Esophagus squamous epithelium (tissue), 5 donors: Measurements from ENCODE around the gene KCNAB2. TPM values are rescaled to one million over a fixed set of nuclear protein-coding genes. Genes with fewer than 3 reads are reported as not detected.

Source experiments
- DNase-seq: peaks from one replicate; lab custom pipeline; 2025; lab: John Stamatoyannopoulos, UW
- H3K27ac ChIP-seq, 4 donors: fragments of 200-600 bp; sonication (generic); one replicate each; pipeline ENCODE4 v1.5.1; 2016 to 2019; ENCODE audit warnings: mild to moderate bottlenecking in 1 of 4
- H3K27me3 ChIP-seq, 4 donors: fragments of 200-600 bp; sonication (generic); 1 replicate in 3 of 4; 2 replicates in 1 of 4; pipeline versions ENCODE4 v1.5.1 to v1.6.0; 2017 to 2021; ENCODE audit warnings: antibody characterized with exemption in 1 of 4
- H3K36me3 ChIP-seq, 3 donors: fragments of 200-600 bp; sonication (generic); one replicate each; pipeline ENCODE4 v1.5.1; 2016 to 2019
- H3K4me1 ChIP-seq, 3 donors: fragments of 200-600 bp; sonication (generic); one replicate each; pipeline ENCODE4 v1.5.1; 2017 to 2019
- H3K4me3 ChIP-seq, 4 donors: fragments of 200-600 bp; sonication (generic); 1 replicate in 3 of 4; 2 replicates in 1 of 4; pipeline ENCODE4 v1.5.1; 2016 to 2019; ENCODE audit warnings: mild to moderate bottlenecking in 2 of 4, moderate library complexity in 1 of 4
- H3K9me3 ChIP-seq, 3 donors: fragments of 200-600 bp; sonication (generic); one replicate each; pipeline ENCODE4 v1.5.1; 2016 to 2019
- POLR2A ChIP-seq, 4 donors: fragments of 450-650 bp; IDR thresholded peaks; one replicate each; pipeline ENCODE4 v1.6.1; 2017; ENCODE audit warnings: antibody characterized with exemption in 4 of 4, mild to moderate bottlenecking in 4 of 4, moderate library complexity in 3 of 4
- WGBS, 2 donors: methylation state at CpG; one replicate each; pipeline ENCODE4 v1.1.5; 2018; 5-methylcytosine and 5-hydroxymethylcytosine counted together
- intact Hi-C: fragments of 100-400 bp; cut with DNase I; formaldehyde crosslinking; loops from one replicate; pipeline ENCODE4 v1.15.0; 2022
- total RNA-seq, 4 donors: library from RNA; depleted of rRNA; stranded (reverse); fragments of >200 nt; gene quantifications; one replicate each; pipeline ENCODE4 v1.1.0, GENCODE V29; 2016
- TF ChIP-seq, protein P1 (sequence below), 6 experiments: fragments of 450-650 bp in 4 of 6; fragments of 200-600 bp in 2 of 6; sonication (generic) in 2 of 6; IDR thresholded peaks; one replicate each; pipeline ENCODE4 v1.5.1; 2016 to 2019; ENCODE audit warnings: antibody characterized with exemption in 6 of 6, mild to moderate bottlenecking in 4 of 6, moderate library complexity in 4 of 6
- donor health status: DM: yes; HTN: yes; CAD: no.

Gene KCNAB2
- total RNA-seq = 1 to 10 TPM; 1.8 to 9.3 (median 3.9) TPM

DNA sequence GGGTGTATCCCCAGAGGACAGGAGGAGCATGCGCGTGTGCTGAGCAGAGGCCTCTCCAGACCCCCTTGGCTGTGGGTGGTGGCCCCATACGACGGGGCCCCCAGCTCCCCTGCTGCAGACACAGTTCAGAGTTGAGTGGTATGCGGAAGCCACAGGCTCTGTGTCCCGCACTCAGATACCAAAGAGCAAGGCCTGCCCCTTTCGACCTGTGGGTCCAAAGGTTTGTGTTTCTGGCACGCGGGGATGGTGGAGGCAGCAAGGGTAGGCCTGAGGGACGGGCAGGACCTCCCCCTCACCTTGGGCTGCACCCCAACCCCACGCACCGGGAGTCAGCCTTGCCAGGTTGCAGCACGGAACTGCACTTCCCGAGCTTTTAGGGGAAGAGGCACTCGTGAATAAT is at the start of gene KCNAB2:
Gene KCNAB2 (plus strand): TSS at position 328 of the 400 bp plus-strand sequence. CDS start 5,649 bp downstream, outside the sequence.
- peaks cover 0 to 5% (median 0%) of the 10 kb centered on the region in 4 donors for H3K27me3 ChIP-seq
- no peaks in the 10 kb centered on the region for H3K4me1 ChIP-seq
- H3K27ac ChIP-seq = no peak within 1 kb of the TSS
- H3K36me3 ChIP-seq = no peaks in the 10 kb centered on the region
- no peaks in the 10 kb centered on the region for H3K9me3 ChIP-seq
- intact Hi-C loops = loop anchor here (10.0 kb wide), 1 partner anchor 199 kb away; the partner anchor contains the start of gene HES3
- H3K4me3 ChIP-seq = no peak within 1 kb of the TSS
- WGBS, 2 donors = 33 to 67% methylated on average over 1 to 8 of the region's 15 CpGs
- DNase-seq = no peak
- no peak for TF ChIP-seq POLR2A (IDR thresholded peaks at IDR 0.05)
- TF ChIP-seq, protein P1, sequence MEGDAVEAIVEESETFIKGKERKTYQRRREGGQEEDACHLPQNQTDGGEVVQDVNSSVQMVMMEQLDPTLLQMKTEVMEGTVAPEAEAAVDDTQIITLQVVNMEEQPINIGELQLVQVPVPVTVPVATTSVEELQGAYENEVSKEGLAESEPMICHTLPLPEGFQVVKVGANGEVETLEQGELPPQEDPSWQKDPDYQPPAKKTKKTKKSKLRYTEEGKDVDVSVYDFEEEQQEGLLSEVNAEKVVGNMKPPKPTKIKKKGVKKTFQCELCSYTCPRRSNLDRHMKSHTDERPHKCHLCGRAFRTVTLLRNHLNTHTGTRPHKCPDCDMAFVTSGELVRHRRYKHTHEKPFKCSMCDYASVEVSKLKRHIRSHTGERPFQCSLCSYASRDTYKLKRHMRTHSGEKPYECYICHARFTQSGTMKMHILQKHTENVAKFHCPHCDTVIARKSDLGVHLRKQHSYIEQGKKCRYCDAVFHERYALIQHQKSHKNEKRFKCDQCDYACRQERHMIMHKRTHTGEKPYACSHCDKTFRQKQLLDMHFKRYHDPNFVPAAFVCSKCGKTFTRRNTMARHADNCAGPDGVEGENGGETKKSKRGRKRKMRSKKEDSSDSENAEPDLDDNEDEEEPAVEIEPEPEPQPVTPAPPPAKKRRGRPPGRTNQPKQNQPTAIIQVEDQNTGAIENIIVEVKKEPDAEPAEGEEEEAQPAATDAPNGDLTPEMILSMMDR (IDR thresholded peaks at IDR 0.05) = no peak

DNA sequence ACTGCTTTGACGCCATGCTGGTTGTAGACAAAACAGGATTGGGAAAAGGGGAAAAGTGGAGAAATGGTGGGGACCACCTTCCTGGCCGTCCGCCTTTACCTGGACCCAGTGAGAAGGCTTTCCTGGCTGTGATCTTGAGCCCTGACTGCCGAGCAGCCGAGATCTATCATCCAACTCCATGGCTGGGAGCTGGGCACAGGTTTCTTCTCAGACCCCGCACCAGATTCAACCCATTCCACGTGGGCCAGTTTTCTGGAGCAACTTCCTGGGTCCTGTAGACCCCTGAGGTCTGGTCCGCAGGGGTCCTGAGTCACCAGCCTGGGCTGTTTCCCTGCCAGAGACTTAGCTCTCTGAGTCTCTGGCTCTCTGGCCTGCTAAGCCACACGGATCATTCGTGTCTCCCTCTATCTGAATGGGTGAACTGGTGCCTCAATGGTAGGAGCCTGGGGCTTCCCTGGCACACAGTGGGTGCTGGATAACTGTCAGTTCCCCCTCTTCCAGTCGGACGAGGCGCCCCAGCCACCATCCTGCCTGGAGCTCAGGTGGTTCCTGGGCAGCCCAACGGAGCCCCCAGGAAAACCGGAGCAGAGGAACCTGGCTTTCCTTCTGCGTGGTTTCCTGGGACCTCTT is 48.9 kb upstream of the KCNAB2 start:
- no peak overlapping the region for H3K27ac ChIP-seq
- no peaks in the 10 kb centered on the region for H3K9me3 ChIP-seq
- no peak for DNase-seq
- H3K36me3 ChIP-seq = no peaks in the 10 kb centered on the region
- TF ChIP-seq POLR2A (IDR thresholded peaks at IDR 0.05) = no peak
- TF ChIP-seq, protein P1 (IDR thresholded peaks at IDR 0.05) = no peak
- intact Hi-C loops = no loop called here
- peaks cover 9 to 20% (median 16%) of the 10 kb centered on the region in 3 donors for H3K4me1 ChIP-seq
- no peak overlapping the region for H3K4me3 ChIP-seq
- WGBS, 2 donors = 80 to 83% methylated on average over 9 to 11 of the region's 16 CpGs
- H3K27me3 ChIP-seq = peaks cover 0 to 20% (median 0%) of the 10 kb centered on the region in 4 donors

DNA sequence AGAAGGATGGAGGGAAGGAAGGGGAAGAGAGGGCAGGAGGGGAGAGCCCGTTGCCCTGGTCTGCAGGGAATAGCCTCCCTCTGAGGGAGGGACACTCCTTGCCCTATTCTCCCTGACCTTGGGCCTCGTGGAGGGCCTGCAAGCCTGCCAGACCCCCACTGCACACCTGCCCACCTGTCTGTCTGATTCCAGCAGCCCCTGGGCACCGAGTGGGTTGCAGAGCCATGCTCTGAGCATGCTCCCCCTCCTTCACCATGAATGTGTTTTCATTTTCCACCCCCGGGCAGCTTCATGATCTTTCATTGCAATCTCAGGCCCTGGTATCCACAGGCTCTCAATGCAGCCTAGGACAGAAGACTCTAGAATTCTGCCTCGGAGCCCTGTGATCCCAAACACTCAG is 48.4 kb upstream of the KCNAB2 start:
- intact Hi-C loops = no loop called here

DNA sequence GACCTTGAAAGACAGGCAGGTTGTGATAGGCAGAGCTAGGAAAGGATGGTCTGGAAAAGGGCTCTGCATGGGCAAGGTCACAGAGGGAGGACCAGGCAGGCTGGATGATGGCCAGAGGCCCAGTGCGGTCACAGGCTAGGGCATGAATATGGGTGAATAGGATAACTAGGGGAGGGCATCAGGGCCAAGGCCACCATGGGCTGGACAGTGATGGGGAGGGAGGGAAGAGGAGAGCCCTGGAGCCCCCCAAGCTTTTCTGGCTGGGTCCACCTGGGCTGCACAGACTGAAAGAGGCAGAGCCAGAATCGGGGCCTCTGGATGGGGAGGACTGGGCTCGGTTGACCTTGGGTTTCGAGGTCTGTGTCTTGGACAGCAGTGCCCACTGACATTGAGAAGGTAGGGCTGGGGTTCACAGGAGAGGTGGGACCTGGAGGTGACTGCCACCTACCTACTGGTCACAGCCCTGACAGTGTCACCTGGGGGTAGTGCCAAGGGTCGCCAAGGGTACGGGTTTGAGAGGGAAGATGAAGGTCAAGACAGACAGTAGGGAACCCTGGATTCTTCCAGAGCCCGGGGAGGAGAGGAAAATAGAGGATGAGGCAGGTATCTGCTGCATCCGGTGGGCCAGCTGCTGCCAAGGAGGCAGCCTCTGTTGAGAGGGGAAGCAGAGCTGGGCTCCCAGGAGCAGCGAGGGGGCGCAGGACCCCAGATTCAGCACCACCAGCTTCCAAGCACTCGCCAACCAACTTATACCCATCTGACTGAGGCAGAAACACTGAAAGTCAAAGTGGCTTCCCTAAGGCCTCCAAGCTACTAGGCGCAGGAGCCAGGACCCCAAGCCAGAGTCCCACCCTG is 47.4 kb upstream of the KCNAB2 start:
- Histone ChIP-seq H3K4me3 (no peak overlapping the region), H3K36me3 (no peaks in the 10 kb centered on the region), H3K4me1 (peaks cover 4 to 12% (median 9%) of the 10 kb centered on the region in 3 donors), H3K27me3 (peaks cover 0 to 23% (median 0%) of the 10 kb centered on the region in 4 donors), H3K9me3 (no peaks in the 10 kb centered on the region), H3K27ac (no peak overlapping the region)
- 81 to 87% methylated on average over 9 of the region's 12 CpGs for WGBS, 2 donors
- intact Hi-C loops = no loop called here
- TF ChIP-seq, protein P1 (IDR thresholded peaks at IDR 0.05) = no peak
- TF ChIP-seq POLR2A (IDR thresholded peaks at IDR 0.05) = no peak
- no peak for DNase-seq

More for the DNA sequence above, 48.4 kb upstream of the KCNAB2 start:
- 60 to 63% methylated on average over 3 to 5 of the region's 5 CpGs for WGBS, 2 donors
- Histone ChIP-seq H3K27me3 (peaks cover 0 to 23% (median 0%) of the 10 kb centered on the region in 4 donors), H3K4me1 (peaks cover 9 to 20% (median 16%) of the 10 kb centered on the region in 3 donors), H3K36me3 (no peaks in the 10 kb centered on the region), H3K9me3 (no peaks in the 10 kb centered on the region), H3K4me3 (no peak overlapping the region), H3K27ac (no peak overlapping the region)
- DNase-seq = no peak
- TF ChIP-seq, protein P1 (IDR thresholded peaks at IDR 0.05) = no peak
- TF ChIP-seq POLR2A (IDR thresholded peaks at IDR 0.05) = no peak

DNA sequence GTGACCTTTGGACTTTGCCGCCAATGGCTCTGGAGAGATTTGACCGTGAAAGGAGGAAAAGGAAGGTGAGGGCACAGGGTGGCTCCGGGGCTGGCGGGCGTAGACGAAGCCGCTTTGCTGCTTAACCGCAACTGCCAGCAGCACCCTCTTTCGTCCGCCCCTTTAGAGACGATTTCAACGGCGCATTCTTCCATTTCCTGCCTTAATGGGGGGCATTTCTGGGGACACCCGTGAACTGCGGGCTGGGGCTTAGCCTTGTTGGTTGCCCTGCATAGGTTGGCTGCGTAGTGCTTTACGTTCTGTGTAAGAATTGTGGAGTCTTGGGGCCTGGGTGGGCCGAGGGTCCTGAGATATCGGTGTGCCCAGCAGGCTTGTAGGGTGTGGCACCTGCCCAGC is 46.8 kb upstream of the KCNAB2 start:
- intact Hi-C loops = no loop called here

More for the DNA sequence above, 46.8 kb upstream of the KCNAB2 start:
- WGBS, 2 donors = 93 to 95% methylated on average over 5 to 14 of the region's 19 CpGs
- Histone ChIP-seq H3K9me3 (no peaks in the 10 kb centered on the region), H3K27me3 (peaks cover 0 to 18% (median 0%) of the 10 kb centered on the region in 4 donors), H3K4me1 (peaks cover 0 to 6% (median 3%) of the 10 kb centered on the region in 3 donors), H3K36me3 (no peaks in the 10 kb centered on the region), H3K27ac (no peak overlapping the region), H3K4me3 (no peak overlapping the region)
- no peak for DNase-seq
- TF ChIP-seq, protein P1 (IDR thresholded peaks at IDR 0.05) = no peak
- no peak for TF ChIP-seq POLR2A (IDR thresholded peaks at IDR 0.05)
